GM18505 (cell line): ENCODE results near the gene VRK3.

Experiments used
- ATAC-seq: cut with Tn5 transposase; IDR thresholded peaks from one replicate; pipeline ENCODE4 v1.9.1; 2021; ENCODE audit not compliant: unreplicated experiment
- POLR2A ChIP-seq: IDR thresholded peaks from 4 replicates; pipeline ENCODE4 v1.6.1; 2011; ENCODE audit warnings: borderline replicate concordance; ENCODE audit not compliant: insufficient read depth, insufficient read length; ENCODE audit errors: extremely low read depth

The VRK3 gene

DNA sequence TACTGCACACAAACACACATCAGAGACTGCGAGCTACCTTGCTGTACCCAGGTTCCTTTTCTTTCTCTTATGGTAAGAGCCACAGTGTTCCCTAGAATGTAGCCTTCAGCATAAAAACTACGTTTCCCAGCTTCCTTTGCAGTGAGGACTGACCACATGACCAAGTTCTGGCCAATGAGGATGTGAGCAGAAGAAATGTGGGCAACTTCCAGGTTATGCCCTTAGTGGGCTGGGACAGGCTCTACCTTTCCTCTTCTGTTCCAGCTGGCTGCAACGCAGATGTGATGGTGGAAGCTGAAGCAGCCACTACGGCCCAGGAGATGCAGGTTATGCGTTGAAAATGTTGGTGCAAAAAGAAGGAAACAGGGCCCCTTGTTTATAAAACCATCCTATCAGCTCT lies 27.5 kb downstream of the VRK3 start:
- no peak for ATAC-seq
- no peak for TF ChIP-seq POLR2A

DNA sequence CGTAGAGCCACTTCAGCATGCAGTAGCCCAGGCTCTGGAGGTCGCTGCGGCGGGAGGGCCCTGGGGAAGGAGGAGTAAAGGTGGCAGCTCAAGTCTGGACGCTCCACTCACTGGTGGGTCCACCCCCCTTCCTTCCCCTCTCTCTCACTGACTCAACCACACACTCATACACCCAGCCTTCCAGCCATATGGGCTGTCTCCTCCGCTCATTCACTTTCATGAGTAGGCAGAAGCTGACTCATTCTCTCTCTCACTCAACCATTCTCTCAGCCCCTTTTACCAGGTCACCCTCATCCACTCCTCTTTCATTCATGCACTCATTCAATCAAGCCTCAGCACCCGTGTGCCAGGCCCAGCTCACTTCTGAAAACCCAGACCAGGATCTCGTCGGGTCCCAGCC lies 36.7 kb downstream of the VRK3 start:
- no peak for TF ChIP-seq POLR2A
- ATAC-seq = no peak

DNA sequence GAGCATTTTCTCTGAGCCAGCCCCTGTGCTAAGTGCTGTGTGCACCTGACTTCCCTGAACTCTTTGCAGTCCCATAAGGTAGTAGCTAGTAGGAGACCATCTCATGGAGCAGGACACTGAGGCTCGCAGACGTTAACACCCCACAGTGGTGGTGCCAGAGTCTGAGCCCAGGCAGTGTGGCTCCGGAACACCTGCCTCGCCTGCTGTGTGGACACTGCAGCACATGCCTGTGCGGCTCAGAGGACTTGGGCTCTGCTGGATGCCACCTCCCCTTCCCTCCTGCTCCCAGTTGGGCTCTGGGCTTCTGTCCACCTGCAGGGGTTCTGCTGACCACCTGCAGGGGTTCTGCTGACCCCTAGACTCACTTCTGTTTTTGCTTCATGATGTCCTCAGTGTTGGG lies 37.2 kb downstream of the VRK3 start:
- no peak for ATAC-seq
- no peak for TF ChIP-seq POLR2A

DNA sequence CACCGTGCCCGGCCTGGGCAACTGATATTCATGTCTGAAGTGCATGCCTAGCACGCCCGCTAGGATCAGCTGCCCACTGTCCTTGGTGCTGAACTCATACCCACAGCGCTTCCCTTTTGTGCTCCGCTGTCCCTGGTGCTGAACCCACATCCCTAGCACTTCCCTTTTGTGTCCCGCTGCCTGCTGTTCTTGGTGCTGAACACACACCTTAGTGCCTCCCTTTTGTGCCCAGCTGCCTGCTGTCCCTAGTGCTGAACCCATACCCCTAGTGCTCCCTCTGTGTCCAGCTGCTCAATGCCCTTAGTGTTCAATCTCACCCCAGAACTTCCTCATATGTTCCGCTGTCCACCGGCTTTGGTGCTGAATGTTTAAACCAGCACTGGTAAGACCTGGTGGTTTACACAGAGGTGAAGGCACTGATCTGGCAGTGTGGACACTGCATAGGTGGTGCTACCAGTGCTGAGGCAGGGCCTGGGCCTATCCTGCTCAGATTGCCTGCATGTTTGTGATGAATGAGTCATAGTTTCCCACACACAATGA lies 37.9 kb downstream of the VRK3 start:
- ATAC-seq = no peak
- no peak for TF ChIP-seq POLR2A

DNA sequence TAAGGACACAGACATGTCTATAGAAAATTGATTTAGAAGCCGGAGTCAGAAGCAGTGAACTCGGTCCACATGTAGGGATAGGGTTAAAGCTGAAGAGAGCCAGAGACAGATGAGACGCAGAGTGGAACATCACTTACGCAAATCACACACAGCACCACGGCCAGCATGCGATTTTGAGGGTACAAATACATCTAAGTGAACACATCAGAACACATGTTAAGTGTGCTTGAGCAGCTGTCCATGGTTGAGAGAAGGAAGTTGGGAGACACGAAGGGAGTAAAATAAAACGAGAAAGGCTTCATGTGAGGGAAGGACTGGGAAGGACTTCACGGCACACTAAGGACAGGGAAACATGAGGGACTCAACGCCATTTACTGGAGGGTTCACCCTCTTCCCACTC lies 38.8 kb downstream of the VRK3 start:
- no peak for TF ChIP-seq POLR2A
- no peak for ATAC-seq

DNA sequence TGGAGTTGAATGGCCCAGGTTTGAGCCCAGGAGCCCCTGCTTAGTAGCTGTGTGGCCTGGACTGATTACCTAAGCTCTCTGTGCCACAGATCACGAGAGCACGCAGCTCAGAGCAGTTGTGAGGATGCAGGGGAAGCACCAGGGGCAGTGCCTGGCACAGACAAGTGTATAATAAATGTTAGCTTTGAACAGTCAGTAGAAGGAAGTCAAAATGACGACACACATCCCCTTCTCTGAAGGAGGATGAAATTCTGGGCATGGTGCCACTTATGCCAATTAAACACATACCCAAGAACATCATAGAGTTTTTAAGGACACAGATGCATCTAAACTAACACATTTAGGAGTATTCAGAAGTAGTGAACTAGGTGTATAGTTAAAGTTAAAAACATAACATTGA lies 39.3 kb downstream of the VRK3 start:
- no peak for ATAC-seq

DNA sequence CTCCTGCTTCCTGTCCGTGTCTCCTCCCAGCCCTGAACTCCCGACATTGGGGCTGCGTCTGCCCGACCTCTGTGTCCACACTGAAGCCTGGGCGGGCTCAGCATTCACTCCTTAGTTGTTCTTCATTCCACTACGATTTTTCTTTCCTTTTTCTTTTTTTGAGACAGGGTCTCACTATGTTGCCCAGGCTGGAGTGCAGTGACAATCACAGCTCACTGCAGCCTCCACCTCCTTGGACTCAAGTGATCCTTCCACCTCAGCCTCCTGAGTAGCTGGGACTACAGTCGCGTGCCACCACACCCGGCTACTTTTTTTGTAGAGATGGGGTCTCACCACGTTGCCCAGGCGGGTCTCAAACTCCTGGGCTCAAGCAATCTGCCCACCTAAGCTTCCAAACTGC lies 40.7 kb downstream of the VRK3 start:
- no peak for TF ChIP-seq POLR2A
- ATAC-seq = no peak

More for the DNA sequence above, 39.3 kb downstream of the VRK3 start:
- no peak for TF ChIP-seq POLR2A

DNA sequence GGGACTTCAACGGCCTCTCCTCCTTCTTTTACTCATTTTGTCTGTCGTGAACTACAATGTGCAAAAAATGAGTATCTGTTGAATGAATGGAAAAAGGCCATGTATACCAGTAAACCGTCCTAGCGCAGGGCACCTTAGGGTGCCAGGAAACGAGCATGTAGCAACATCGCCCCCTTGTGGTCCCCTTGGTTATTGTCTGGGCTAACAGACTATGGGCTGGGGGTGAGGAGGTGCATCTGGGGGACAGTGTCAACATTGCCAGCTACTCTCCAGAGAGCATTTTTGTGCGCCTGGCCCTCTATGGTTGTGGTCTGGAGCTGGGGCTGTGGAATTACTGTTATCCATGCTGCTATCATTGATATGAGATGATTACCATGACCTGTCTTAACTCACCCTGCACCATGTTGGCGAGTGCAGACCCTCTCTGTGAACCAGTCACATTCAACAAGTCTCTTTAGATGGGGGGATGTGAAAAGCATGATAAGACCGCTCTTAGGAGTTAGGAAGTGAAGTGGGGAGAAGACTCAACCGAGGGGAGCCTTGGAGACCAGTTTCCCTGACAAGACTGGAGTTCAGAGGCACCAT lies 41.4 kb downstream of the VRK3 start:
- no peak for TF ChIP-seq POLR2A
- ATAC-seq = no peak

DNA sequence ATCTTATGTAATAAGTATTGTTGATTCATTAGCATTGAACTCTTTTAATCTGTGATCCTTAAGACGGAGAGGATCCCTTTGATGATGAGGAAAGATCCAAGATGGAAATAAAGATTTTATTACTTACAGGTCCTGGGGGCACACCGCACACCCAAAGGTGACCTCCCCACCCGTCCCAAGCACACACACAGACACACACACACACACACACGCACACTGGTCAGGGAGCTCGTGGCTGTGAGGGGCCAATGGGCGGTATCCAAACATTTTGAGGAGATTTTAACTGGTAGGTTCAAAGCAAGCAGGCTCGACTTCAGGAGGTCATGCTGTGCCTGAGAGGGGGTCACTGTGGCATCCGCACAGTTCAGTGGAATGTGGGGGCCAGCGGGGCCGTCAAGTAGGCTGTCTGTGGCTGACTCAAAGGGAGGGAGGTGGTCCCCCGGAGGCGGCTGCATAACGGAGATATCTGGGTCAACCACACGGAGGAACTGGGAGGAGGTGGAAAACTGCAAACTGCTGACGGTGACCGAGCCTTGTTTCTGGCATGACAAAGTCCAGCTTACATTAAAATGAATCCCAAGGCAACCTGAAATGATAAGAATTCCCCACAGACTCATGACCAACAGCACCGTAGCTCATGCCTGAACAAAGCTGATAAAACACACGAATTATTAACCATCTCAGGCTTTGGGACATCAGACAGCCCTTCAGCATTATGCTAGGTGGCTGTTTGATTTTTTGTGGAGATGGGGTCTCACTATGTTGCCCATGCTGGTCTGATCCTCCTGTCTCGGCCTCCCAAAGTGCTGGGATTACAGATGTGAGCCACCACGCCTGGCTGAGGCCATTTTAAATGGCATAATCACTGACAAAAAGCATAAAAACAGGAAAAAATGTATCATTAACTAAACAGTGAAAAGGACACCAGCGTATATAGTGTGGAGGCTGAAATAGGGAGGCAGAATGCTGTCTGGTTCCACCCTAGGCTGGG lies 43.3 kb downstream of the VRK3 start:
- TF ChIP-seq POLR2A = no peak
- no peak for ATAC-seq

DNA sequence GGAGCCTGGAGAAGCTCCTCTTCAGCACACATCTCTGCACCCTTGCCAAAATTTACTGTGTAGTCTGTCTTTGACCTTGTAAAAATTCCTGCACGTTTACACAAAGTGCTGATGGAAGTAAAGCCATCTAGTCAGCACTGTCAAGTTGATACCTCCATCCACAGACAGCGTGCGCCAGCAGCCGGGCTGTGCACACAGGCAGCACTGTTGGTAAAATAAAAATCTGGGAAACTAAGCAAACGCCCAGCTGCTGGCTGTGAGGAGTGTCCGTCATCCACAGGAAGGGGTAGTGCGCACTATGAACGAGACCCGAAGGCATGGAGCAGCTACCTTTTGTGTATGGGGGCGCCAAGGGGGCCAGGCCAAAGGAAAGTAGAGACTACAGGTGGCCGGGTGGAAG lies 46.8 kb downstream of the VRK3 start:
- ATAC-seq = no peak
- no peak for TF ChIP-seq POLR2A

DNA sequence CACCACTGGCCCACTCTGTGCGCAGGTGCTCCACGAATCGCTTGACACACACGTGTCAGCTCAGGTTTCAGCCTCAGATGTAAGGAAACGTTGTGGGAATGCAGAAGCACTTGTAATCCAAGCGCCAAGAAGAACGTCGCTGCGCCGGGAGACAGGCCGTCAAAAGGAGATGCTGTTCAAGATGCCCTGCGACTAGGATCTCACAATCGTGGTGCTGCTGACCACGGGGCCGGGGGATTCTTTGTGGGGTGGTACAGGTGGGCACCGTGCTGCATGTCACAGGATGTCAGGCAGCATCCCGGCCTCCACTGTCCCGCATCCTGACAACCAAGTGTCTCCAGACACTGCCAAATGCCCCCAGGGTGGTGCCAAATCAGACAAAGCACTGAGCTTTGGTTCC lies 47.3 kb downstream of the VRK3 start:
- no peak for ATAC-seq
- no peak for TF ChIP-seq POLR2A

DNA sequence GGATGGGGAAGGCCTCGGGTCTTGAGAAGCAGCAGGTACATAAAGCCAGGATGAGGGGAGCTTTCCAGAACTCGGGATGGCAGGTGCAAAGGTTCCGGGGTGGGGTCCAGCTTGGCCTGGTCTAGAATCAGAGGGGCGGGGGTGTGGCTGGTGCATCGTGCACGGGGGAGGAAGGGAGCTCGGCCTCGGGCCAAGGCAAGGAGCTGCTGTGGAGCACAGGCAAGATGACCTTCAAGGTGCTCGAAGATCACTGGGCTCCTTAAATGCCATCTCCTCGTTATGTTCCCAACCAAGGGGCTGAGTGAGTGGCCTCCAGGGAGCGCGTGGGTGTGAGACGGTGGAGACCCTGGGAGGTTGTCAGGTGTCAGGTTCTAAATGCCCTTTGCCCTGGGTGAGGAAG lies 48.1 kb downstream of the VRK3 start:
- no peak for ATAC-seq
- no peak for TF ChIP-seq POLR2A

DNA sequence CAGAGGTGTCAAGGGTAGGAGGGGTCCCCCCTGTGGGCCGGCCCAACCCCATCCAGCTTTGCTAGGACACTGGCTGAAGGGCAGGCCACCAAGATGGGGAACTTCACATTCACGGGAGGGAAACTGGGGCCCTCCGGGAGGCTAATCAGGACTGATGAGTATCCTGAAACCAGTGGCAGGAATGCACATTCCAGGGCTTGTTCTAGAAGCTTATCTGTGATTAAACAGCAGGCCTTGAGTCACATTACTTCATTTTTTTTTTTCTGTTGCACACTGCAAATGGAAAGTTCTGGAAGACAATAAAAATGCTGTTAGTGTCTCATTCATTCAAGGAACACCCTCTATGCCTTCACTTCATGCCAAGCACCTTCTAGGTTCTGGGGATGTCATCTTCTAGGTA lies 48.7 kb downstream of the VRK3 start:
- no peak for ATAC-seq
- no peak for TF ChIP-seq POLR2A

DNA sequence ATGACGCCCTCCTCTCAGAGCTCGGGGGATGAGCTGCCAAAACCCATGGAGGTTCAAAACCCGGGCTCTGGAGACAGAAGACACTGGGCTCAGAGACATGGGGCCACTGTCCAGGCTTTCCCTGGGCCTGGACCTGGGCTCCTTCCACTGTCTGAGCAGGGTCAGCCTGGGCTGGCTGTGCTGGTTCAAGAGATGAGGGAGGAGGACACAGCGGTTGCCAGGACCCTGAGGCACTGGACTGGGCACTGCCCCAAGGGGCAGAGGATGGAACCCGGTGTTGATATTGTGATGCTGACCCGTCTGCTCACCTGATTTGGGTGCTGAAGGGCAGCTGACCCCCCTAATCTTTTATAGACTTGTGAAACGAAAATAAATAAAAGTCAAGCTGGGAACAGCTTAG lies 50.1 kb downstream of the VRK3 start:
- no peak for ATAC-seq
- TF ChIP-seq POLR2A = no peak

DNA sequence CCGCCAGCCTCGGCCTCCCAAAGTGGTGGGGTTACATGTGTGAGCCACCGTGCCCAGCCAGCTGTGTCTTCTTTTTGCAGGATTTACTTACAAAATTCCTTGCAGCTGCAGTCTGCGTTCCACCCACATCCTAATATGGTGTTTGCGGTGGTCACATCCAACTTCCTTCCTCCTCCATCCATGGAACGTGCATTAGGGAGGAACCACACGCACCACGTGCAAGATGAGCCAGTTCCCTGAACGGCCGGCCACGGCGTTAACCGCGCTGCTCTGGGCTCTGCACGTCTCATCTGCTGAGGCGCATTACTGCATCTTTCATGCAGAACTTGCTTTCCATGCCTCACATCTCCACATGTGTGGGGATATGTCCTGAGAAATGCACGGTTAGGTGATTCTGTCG lies 51.2 kb downstream of the VRK3 start:
- no peak for ATAC-seq
- no peak for TF ChIP-seq POLR2A

DNA sequence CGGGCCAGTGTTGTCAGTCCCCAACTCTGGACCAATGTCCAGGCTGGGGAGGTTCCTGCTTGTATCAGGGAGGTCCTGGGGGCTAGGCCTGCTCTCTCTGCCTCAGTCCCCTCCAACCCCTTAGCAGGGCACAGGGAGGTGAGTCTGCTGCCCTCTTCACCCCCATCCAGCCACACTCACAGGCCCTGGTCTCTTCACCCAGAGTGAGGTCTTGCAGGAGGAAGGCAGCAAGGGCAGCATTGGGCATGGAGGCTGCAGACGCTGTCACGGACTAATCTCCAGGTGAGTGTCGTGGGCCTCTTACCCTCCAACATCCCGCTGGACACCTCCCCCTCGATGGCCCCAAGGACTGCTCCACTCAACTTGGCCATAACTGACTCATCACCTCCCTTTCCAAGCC lies 52.3 kb downstream of the VRK3 start:
- no peak for TF ChIP-seq POLR2A
- no peak for ATAC-seq
